G401.6 (cell line): ENCODE measurements around the gene GPC5.
A peak's percentile ranks its signal among the peaks of the same experiment; 100 is the strongest.
"Not testable (repeated sequence)": the region's sequence is repeated elsewhere in the genome, so short reads cannot be mapped to it uniquely, and the experiment has no call there.

ENCODE experiments used
- FAIRE-seq: peaks from 2 replicates; lab custom pipeline; 2012; peaks lifted over from hg19 to GRCh38; lab: Jason Lieb, UNC

The GPC5 gene

GRCh38 chr13:92179223-92179622, 780.8 kb downstream of the GPC5 start:
- no peak for FAIRE-seq

- peak; percentile 92 for FAIRE-seq
Measured at GRCh38 chr13:92187378-92187989, 789.1 kb downstream of the GPC5 start.

GRCh38 chr13:92188574-92188973, 790.2 kb downstream of the GPC5 start:
- no peak for FAIRE-seq

GRCh38 chr13:92196591-92197256, 798.3 kb downstream of the GPC5 start:
- no peak for FAIRE-seq

GRCh38 chr13:92197669-92198068, 799.2 kb downstream of the GPC5 start:
- FAIRE-seq = no peak

- no peak for FAIRE-seq
Measured at GRCh38 chr13:92218615-92219014, 820.2 kb downstream of the GPC5 start.

GRCh38 chr13:92221916-92222315, 823.5 kb downstream of the GPC5 start:
- FAIRE-seq = no peak

- FAIRE-seq = no peak
Measured at GRCh38 chr13:92224052-92224821, 825.8 kb downstream of the GPC5 start.

GRCh38 chr13:92224825-92225224, 826.4 kb downstream of the GPC5 start:
- FAIRE-seq = no peak

- no peak for FAIRE-seq
Measured at GRCh38 chr13:92225861-92226260, 827.4 kb downstream of the GPC5 start.

- FAIRE-seq = no peak
Measured at GRCh38 chr13:92232871-92233270, 834.5 kb downstream of the GPC5 start.

- FAIRE-seq = no peak
Measured at GRCh38 chr13:92251671-92252210, 853.3 kb downstream of the GPC5 start.

- FAIRE-seq = no peak
Measured at GRCh38 chr13:92255526-92255925, 857.1 kb downstream of the GPC5 start.

GRCh38 chr13:92256211-92256610, 857.8 kb downstream of the GPC5 start:
- FAIRE-seq = no peak

GRCh38 chr13:92259046-92259445, 860.6 kb downstream of the GPC5 start:
- FAIRE-seq = no peak

- FAIRE-seq = no peak
Measured at GRCh38 chr13:92259523-92259922, 861.1 kb downstream of the GPC5 start.

GRCh38 chr13:92260363-92260762, 861.9 kb downstream of the GPC5 start:
- FAIRE-seq = no peak

GRCh38 chr13:92262100-92262788, 863.8 kb downstream of the GPC5 start:
- no peak for FAIRE-seq

- FAIRE-seq = no peak
Measured at GRCh38 chr13:92265408-92265807, 867.0 kb downstream of the GPC5 start.

- no peak for FAIRE-seq
Measured at GRCh38 chr13:92270990-92271389, 872.6 kb downstream of the GPC5 start.

GRCh38 chr13:92272177-92272576, 873.8 kb downstream of the GPC5 start:
- FAIRE-seq = no peak

- FAIRE-seq = not testable (repeated sequence)
Measured at GRCh38 chr13:92280986-92281385, 882.6 kb downstream of the GPC5 start.
